ENCODE measurements around the gene TARP.

DNA sequence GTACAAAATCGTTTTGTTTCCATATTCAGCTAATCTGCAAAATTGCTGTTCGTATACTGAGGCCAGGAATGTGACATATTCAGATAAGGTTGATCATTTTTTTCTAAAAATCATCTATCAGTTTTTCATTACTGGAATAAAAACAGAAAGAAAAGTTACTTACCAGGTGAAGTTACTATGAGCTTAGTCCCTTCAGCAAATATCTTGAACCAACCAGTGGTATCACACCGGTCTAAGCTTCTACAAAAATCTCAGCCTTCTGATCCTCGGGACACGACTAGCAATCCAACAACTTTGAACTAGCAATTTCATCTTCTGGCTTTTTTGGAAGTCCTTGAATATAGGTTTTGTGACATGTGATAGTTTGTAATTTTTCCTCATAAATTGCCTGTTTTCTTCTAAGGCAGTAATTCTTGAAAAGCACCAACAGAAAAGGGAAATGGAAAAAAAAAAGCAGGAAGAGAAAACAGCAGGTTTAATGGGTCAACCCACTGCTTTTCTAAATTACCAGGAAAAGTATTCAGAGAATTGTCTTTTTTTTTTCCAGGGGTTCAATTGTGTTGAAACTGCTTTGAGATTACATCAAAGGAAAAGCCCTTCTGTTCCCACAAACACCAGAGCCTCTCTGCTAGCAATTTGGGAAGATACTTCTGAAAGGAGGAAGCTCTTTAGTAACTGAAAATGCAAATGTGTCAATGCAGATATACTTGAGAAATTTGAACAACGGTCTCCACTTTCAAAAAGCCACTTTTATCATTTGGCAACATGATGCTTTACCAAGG is 2.9 kb upstream of the TARP start:
- TF ChIP-seq, protein P1, sequence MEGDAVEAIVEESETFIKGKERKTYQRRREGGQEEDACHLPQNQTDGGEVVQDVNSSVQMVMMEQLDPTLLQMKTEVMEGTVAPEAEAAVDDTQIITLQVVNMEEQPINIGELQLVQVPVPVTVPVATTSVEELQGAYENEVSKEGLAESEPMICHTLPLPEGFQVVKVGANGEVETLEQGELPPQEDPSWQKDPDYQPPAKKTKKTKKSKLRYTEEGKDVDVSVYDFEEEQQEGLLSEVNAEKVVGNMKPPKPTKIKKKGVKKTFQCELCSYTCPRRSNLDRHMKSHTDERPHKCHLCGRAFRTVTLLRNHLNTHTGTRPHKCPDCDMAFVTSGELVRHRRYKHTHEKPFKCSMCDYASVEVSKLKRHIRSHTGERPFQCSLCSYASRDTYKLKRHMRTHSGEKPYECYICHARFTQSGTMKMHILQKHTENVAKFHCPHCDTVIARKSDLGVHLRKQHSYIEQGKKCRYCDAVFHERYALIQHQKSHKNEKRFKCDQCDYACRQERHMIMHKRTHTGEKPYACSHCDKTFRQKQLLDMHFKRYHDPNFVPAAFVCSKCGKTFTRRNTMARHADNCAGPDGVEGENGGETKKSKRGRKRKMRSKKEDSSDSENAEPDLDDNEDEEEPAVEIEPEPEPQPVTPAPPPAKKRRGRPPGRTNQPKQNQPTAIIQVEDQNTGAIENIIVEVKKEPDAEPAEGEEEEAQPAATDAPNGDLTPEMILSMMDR (IDR thresholded peaks at IDR 0.05): no peak
- TF ChIP-seq POLR2A (IDR thresholded peaks at IDR 0.05): no peak
